ENCODE data around the gene FRAT2. TPM values are rescaled to one million over a fixed set of nuclear protein-coding genes. Genes with fewer than 3 reads are reported as not detected.

Gene FRAT2
- total RNA-seq, 1 donor from 2014 or later, result 8.6 TPM

DNA sequence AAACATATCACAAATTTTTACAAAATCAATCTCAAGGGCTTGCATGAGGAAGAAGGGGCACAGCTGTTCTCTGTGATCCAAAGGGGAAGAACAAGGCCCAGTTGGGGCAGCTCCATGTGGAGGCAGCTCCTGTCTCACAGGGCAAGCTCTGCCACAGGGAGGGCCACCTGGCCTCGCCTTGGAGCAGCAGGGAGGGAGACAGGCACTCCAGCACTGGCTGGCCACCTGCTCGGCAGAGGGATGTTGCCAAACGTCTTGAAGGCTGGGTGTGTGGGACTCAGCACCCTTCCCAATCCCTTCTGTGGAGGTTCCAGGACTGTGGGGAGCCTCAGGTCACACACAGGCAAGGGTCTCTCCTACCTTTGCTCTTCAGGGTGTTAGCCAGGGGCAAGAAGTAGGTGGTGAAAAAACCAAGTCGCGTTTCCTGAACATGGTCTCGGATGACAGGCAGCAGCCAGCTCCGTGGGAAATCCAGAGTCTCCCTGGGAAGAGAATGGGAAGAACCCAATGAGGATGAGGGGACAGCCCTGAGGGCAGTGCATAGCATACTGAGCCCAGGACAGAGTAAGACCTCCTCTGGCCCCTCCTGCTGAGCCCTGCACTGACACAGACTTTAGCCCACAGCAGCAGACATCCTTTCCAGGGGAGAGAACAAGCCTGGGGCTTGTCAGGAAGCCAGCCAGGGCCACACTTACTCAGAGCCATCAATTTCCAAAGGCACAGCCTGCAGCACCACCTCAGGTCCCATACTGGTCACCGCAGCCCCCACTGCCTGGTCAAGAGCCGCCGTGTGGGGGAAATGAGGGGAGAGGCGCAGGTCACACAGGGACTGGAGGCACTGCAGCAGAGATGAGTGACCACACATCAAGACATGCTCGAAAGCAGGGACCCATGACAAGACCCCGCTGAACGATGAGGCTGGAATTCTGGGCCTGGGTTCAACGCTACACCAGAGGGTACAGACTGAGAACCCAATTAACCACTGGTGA lies 44.7 kb upstream of the FRAT2 start:
- Histone ChIP-seq H3K4me3 (no peak overlapping the region), H3K36me3 (peaks cover 0 to 8% of the 10 kb centered on the region in 2 donors), H3K9me3 (no peaks in the 10 kb centered on the region), H3K27me3 (no peaks in the 10 kb centered on the region), H3K4me1 (no peaks in the 10 kb centered on the region), H3K27ac (no peak overlapping the region)
- TF ChIP-seq POLR2A (IDR thresholded peaks at IDR 0.05) (no peak), POLR2AphosphoS5 (IDR thresholded peaks at IDR 0.05; ENCODE audit: insufficient read depth in 1 of 2, low read depth in 1 of 2) (no peak)
- TF ChIP-seq, protein P1, sequence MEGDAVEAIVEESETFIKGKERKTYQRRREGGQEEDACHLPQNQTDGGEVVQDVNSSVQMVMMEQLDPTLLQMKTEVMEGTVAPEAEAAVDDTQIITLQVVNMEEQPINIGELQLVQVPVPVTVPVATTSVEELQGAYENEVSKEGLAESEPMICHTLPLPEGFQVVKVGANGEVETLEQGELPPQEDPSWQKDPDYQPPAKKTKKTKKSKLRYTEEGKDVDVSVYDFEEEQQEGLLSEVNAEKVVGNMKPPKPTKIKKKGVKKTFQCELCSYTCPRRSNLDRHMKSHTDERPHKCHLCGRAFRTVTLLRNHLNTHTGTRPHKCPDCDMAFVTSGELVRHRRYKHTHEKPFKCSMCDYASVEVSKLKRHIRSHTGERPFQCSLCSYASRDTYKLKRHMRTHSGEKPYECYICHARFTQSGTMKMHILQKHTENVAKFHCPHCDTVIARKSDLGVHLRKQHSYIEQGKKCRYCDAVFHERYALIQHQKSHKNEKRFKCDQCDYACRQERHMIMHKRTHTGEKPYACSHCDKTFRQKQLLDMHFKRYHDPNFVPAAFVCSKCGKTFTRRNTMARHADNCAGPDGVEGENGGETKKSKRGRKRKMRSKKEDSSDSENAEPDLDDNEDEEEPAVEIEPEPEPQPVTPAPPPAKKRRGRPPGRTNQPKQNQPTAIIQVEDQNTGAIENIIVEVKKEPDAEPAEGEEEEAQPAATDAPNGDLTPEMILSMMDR (IDR thresholded peaks at IDR 0.05), result no peak
- DNase-seq (ENCODE audit: extremely low spot score in 2 of 2), result no peak
- intact Hi-C loops (cut with DNase I), result no loop called here

DNA sequence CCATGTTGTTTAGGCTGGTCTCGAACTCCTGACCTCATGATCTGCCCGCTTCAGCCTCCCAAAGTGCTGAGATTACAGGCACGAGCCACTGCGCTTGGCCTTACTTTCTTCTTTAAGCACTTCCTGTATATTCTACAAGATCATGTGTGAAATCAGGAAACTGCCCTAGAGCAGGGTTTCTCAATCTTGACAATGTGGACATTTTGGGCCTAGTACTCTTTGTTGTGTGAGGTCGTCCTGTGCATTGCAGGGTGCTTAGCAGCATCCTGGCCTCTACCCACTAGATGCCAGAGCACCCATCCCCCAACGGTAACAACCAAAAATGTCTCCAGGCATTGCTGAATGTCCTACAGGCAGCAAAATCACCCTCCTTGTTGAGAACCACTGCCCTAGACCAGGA lies 41.9 kb upstream of the FRAT2 start:
- Histone ChIP-seq H3K9me3 (no peaks in the 10 kb centered on the region), H3K27ac (no peak overlapping the region), H3K4me3 (no peak overlapping the region), H3K36me3 (peaks cover 0 to 27% of the 10 kb centered on the region in 2 donors), H3K27me3 (no peaks in the 10 kb centered on the region), H3K4me1 (no peaks in the 10 kb centered on the region)
- intact Hi-C loops (cut with DNase I), result no loop called here
- TF ChIP-seq, protein P1 (IDR thresholded peaks at IDR 0.05), result no peak
- TF ChIP-seq POLR2AphosphoS5 (IDR thresholded peaks at IDR 0.05; ENCODE audit: insufficient read depth in 1 of 2, low read depth in 1 of 2) (no peak), POLR2A (IDR thresholded peaks at IDR 0.05) (no peak)
- no peak for DNase-seq (ENCODE audit: extremely low spot score in 2 of 2)

DNA sequence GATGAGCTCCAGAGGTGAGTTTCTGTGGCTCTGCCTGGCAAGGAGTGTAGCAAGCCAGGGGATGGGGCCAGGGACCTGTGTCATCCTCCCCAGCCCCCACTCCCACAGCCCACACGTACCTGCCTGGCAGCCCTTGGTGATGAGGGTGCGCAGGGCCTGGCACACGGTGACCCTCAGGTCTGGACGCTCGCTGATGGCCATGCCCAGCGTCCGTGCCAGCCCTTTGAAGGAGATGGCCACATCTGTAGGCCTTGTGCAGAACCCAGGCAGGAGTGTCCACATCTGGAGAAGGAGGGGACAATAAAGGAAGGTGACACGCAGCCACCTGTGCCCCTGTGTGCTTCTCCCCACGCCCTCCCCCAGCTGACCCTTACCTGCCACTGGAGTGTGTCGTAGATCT lies 38.9 kb upstream of the FRAT2 start:
- H3K4me1 ChIP-seq, result no peaks in the 10 kb centered on the region
- intact Hi-C loops (cut with DNase I), result no loop called here
- H3K27me3 ChIP-seq, result no peaks in the 10 kb centered on the region
- no peak overlapping the region for H3K4me3 ChIP-seq
- DNase-seq (ENCODE audit: extremely low spot score in 2 of 2), result no peak
- TF ChIP-seq, protein P1 (IDR thresholded peaks at IDR 0.05), result no peak
- TF ChIP-seq POLR2A (IDR thresholded peaks at IDR 0.05), result no peak
- no peak for TF ChIP-seq POLR2AphosphoS5 (IDR thresholded peaks at IDR 0.05; ENCODE audit: insufficient read depth in 1 of 2, low read depth in 1 of 2)
- H3K9me3 ChIP-seq, result no peaks in the 10 kb centered on the region
- no peak overlapping the region for H3K27ac ChIP-seq
- H3K36me3 ChIP-seq, result peaks cover 0 to 52% of the 10 kb centered on the region in 2 donors

DNA sequence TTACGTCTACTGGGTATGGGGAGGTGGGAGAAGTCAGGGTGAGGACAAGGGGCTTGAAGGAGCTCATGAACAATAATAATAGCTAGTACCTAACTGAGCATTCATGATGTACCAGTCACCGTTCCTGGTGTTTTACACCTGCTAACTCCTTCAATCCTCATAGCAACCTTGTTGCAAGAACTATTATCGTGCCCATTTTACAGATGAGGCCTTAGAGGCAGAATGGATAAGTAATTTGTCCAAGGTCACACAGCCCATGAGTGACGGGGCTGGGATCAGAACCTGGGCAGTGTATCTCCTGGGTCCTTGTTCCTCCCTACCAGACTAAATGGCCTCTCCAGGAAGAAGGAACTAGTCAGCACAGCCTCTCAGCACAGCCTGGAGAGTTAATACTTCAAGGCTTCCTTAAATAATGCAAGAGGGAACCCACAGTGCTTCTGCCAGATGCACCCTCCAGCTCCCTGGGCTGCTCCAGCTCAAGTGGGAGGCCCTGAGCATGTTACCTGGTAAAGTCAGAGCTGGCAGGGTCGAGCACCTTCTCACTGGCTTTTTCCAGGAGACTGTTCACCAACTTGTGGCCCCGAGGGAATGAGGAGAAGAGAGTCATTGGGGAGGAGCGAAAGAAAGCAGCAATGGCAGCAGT lies 37.8 kb upstream of the FRAT2 start:
- Histone ChIP-seq H3K4me3 (no peak overlapping the region), H3K27ac (no peak overlapping the region), H3K4me1 (no peaks in the 10 kb centered on the region), H3K27me3 (no peaks in the 10 kb centered on the region), H3K36me3 (peaks cover 0 to 52% of the 10 kb centered on the region in 2 donors), H3K9me3 (no peaks in the 10 kb centered on the region)
- DNase-seq (ENCODE audit: extremely low spot score in 2 of 2), result no peak
- intact Hi-C loops (cut with DNase I), result no loop called here
- TF ChIP-seq, protein P1 (IDR thresholded peaks at IDR 0.05), result no peak
- TF ChIP-seq POLR2A (IDR thresholded peaks at IDR 0.05) (no peak), POLR2AphosphoS5 (IDR thresholded peaks at IDR 0.05; ENCODE audit: insufficient read depth in 1 of 2, low read depth in 1 of 2) (no peak)
